ENCODE data around the gene MEX3C.

DNA sequence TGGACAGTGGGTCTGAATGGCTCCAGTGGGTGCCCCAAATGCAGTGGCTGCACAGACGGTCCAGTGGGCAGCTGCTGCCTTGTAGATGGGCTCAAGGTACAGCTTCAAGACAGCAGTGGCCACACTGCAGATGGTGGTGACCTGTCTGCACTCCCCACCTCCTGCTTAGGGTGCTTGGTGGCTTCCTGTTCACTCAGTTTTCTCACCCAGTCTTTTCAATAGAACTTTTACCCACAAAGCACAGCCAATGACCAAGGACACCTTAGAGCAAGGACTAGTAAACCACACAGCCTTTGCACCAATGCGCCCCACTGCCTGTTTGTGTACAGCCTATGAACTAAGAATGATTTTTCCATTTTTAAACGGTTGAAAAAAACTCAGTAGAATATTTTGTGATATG, 34.9 kb downstream of the MEX3C start:
- TF ChIP-seq ZNF274 (IDR thresholded peaks at IDR 0.05; ENCODE audit: low read depth, low read length) = no peak
- no peak for TF ChIP-seq EGR1 (IDR thresholded peaks at IDR 0.05; ENCODE audit: low read depth)
- TF ChIP-seq CBX3 (IDR thresholded peaks at IDR 0.05; ENCODE audit: low read depth) = no peak
- TF ChIP-seq, protein P1, sequence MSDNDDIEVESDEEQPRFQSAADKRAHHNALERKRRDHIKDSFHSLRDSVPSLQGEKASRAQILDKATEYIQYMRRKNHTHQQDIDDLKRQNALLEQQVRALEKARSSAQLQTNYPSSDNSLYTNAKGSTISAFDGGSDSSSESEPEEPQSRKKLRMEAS (IDR thresholded peaks at IDR 0.05) = no peak
- TF ChIP-seq, protein P2, sequence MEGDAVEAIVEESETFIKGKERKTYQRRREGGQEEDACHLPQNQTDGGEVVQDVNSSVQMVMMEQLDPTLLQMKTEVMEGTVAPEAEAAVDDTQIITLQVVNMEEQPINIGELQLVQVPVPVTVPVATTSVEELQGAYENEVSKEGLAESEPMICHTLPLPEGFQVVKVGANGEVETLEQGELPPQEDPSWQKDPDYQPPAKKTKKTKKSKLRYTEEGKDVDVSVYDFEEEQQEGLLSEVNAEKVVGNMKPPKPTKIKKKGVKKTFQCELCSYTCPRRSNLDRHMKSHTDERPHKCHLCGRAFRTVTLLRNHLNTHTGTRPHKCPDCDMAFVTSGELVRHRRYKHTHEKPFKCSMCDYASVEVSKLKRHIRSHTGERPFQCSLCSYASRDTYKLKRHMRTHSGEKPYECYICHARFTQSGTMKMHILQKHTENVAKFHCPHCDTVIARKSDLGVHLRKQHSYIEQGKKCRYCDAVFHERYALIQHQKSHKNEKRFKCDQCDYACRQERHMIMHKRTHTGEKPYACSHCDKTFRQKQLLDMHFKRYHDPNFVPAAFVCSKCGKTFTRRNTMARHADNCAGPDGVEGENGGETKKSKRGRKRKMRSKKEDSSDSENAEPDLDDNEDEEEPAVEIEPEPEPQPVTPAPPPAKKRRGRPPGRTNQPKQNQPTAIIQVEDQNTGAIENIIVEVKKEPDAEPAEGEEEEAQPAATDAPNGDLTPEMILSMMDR (IDR thresholded peaks at IDR 0.05 in 2 of 3, conservative IDR thresholded peaks at IDR 0.05 in 1 of 3; ENCODE audit: borderline replicate concordance in 1 of 3, insufficient read depth in 1 of 3, low read depth in 2 of 3, low read length in 2 of 3) = no peak
- TF ChIP-seq EZH2phosphoT487 (IDR thresholded peaks at IDR 0.05; ENCODE audit: borderline replicate concordance) = no peak
- TF ChIP-seq POLR2A (IDR thresholded peaks at IDR 0.05; ENCODE audit: borderline replicate concordance, extremely low read depth, insufficient read depth, insufficient read length) = no peak
- no peak for TF ChIP-seq SP1 (IDR thresholded peaks at IDR 0.05; ENCODE audit: low read depth)
- TF ChIP-seq POLR2AphosphoS5 (IDR thresholded peaks at IDR 0.05; ENCODE audit: low read depth, low read length) = no peak
- no peak for TF ChIP-seq EZH2 (IDR thresholded peaks at IDR 0.05)
- TF ChIP-seq, protein P3, sequence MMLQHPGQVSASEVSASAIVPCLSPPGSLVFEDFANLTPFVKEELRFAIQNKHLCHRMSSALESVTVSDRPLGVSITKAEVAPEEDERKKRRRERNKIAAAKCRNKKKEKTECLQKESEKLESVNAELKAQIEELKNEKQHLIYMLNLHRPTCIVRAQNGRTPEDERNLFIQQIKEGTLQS (IDR thresholded peaks at IDR 0.05) = no peak
